H7 (cell line): ENCODE results near the gene OR4F15. TPM values are rescaled to one million over a fixed set of nuclear protein-coding genes. Genes with fewer than 3 reads are reported as not detected.

ENCODE experiments used
- DNase-seq: peaks from one replicate; pipeline ENCODE4 v3.0.0; 2012
- H3K27me3 ChIP-seq: 2 replicates; pipeline ENCODE4 v1.6.0; 2011; ENCODE audit warnings: mild to moderate bottlenecking, low read length; ENCODE audit not compliant: control insufficient read depth, insufficient read depth
- H3K36me3 ChIP-seq: replicated peaks from 2 replicates; pipeline ENCODE4 v1.5.1; 2011; ENCODE audit warnings: low read length; ENCODE audit not compliant: control insufficient read depth, insufficient read depth
- H3K4me3 ChIP-seq: 2 replicates; pipeline ENCODE4 v1.5.1; 2011; ENCODE audit warnings: low read depth, mild to moderate bottlenecking, control low read depth, low read length, moderate library complexity; ENCODE audit not compliant: insufficient read depth
- total RNA-seq: library from RNA; depleted of rRNA; stranded (reverse); fragments of >200 nt; shearing (Covaris generic); gene quantifications from 2 replicates; pipeline ENCODE4 v1.2.3, GENCODE V29; 2014; rRNA removed

OR4F15 gene
- total RNA-seq, 1 experiment from 2014 or later: not detected

GRCh38 chr15:101813803-101814534 lies 2.0 kb downstream of the OR4F15 start:
- no peak overlapping the region for H3K4me3 ChIP-seq
- H3K27me3 ChIP-seq: no peaks in the 10 kb centered on the region
- no peak for DNase-seq
- H3K36me3 ChIP-seq: no peaks in the 10 kb centered on the region

DNA sequence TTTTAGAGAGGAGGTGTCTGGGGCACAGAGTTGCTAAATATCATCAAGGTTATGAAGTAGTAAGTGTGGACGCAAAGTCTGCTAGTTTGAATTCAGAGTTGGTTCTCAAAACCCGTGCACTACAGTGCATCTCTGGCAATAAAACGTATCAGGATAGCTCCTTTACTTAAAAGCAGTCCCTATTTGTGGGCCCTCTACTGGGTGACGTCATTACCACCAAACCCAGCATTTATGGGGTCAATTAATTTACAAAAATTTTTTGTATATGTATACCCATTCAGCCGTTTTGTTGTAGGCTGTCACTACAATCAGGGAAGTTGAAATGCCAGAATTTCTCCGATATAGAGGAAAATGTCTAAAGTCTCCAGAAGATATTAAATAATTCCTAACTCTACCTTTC lies 8.8 kb downstream of the OR4F15 start:
- Histone ChIP-seq H3K36me3 (no peaks in the 10 kb centered on the region), H3K27me3 (no peaks in the 10 kb centered on the region), H3K4me3 (no peak overlapping the region)
- no peak for DNase-seq

DNA sequence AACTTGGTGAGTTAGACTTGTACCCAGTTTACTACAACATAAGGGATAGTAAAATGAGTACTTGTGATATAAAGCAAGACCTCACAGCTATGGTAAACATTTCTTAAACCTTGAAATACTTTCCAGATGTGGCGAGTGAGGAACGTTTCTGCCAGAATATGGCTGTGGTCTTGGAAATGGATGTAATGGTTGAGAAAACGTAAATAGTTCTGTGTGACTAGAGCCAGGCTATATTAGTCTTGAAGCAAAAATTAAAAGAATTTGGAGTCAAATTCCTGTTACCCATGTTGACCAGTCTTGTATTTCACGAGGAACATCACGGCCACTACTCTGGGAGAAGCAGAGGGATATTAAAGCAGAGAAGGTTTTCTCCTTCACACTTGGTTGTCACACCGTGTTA lies 15.3 kb downstream of the OR4F15 start:
- no peak for DNase-seq
- Histone ChIP-seq H3K27me3 (no peaks in the 10 kb centered on the region), H3K4me3 (no peak overlapping the region), H3K36me3 (no peaks in the 10 kb centered on the region)

DNA sequence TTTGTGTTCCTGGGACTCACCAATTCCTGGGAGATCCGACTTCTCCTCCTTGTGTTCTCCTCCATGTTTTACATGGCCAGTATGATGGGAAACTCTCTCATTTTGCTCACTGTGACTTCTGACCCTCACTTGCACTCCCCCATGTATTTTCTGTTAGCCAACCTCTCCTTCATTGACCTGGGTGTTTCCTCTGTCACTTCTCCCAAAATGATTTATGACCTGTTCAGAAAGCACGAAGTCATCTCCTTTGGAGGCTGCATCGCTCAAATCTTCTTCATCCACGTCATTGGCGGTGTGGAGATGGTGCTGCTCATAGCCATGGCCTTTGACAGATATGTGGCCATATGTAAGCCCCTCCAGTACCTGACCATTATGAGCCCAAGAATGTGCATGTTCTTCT lies 16.8 kb downstream of the OR4F15 start:
- Histone ChIP-seq H3K4me3 (no peak overlapping the region), H3K27me3 (no peaks in the 10 kb centered on the region), H3K36me3 (no peaks in the 10 kb centered on the region)
- no peak for DNase-seq

DNA sequence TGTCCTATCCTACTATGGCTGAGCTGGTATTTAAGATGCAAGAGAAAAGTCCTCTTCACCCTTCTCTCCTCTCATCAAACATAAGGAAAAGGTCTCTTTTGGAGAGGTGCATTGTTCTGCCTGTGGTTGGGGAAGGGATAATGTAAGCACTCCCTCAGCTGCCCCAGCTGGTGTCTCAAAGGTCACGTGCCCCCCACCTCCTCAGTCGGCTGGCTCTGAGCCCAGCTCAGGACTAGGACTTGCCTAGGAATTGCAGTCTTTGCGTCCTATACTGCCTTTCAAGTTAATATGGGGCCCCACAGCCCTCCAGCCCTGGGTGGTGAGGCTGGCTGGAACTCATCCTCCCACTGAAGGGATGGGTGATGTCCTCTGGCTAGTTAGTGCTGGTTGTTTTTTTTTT lies 29.7 kb downstream of the OR4F15 start:
- H3K27me3 ChIP-seq: no peaks in the 10 kb centered on the region
- no peak for DNase-seq
- H3K36me3 ChIP-seq: no peaks in the 10 kb centered on the region
- H3K4me3 ChIP-seq: no peak overlapping the region

GRCh38 chr15:101844916-101845315 lies 32.9 kb downstream of the OR4F15 start:
- Histone ChIP-seq H3K36me3 (no peaks in the 10 kb centered on the region), H3K4me3 (no peak overlapping the region), H3K27me3 (no peaks in the 10 kb centered on the region)
- no peak for DNase-seq

GRCh38 chr15:101852356-101852755 lies 40.4 kb downstream of the OR4F15 start:
- no peaks in the 10 kb centered on the region for H3K36me3 ChIP-seq
- DNase-seq: no peak
- H3K4me3 ChIP-seq: no peak overlapping the region
- no peaks in the 10 kb centered on the region for H3K27me3 ChIP-seq

Other genes with a start within 250 kb of the OR4F15 start
- gene TM2D3, start 159.8 kb upstream of the OR4F15 start, total RNA-seq: 27.4 and 41.6 TPM in 2 replicates
- gene TARS3, start 87.7 kb upstream of the OR4F15 start, total RNA-seq: 6.2 and 8.0 TPM in 2 replicates
- not detected in 2 replicates for gene OR4F6, start 8.7 kb upstream of the OR4F15 start, total RNA-seq